Nephron progenitor cell (in vitro differentiated cells): ENCODE data around the gene ZDHHC16.

Experiments used
- DNase-seq: peaks from one replicate; pipeline ENCODE4 v3.0.0; 2021
- H3K27ac Mint-ChIP-seq: 2 replicates; pipeline ENCODE4 v1.8.0; 2021; ENCODE audit warnings: mild to moderate bottlenecking, moderate library complexity, mixed read lengths
- H3K27me3 Mint-ChIP-seq: 2 replicates; pipeline ENCODE4 v1.8.0; 2021; ENCODE audit warnings: mild to moderate bottlenecking, low read depth, mixed read lengths; ENCODE audit not compliant: poor library complexity
- H3K36me3 Mint-ChIP-seq: 2 replicates; pipeline ENCODE4 v1.8.0; 2021; ENCODE audit warnings: low read depth, mixed read lengths
- H3K4me1 Mint-ChIP-seq: 2 replicates; pipeline ENCODE4 v1.8.0; 2021; ENCODE audit warnings: mixed read lengths
- H3K4me3 Mint-ChIP-seq: 2 replicates; pipeline ENCODE4 v1.8.0; 2021; ENCODE audit warnings: mild to moderate bottlenecking, moderate library complexity, mixed read lengths
- H3K9me3 Mint-ChIP-seq: 2 replicates; pipeline ENCODE4 v1.8.0; 2021; ENCODE audit warnings: mild to moderate bottlenecking, moderate library complexity, mixed read lengths
- TF ChIP-seq, protein P1 (sequence below): fragments of 200-600 bp; sonication (generic); IDR thresholded peaks from 2 replicates; pipeline ENCODE4 v1.5.0; 2021; ENCODE audit warnings: antibody characterized with exemption

Gene ZDHHC16

DNA sequence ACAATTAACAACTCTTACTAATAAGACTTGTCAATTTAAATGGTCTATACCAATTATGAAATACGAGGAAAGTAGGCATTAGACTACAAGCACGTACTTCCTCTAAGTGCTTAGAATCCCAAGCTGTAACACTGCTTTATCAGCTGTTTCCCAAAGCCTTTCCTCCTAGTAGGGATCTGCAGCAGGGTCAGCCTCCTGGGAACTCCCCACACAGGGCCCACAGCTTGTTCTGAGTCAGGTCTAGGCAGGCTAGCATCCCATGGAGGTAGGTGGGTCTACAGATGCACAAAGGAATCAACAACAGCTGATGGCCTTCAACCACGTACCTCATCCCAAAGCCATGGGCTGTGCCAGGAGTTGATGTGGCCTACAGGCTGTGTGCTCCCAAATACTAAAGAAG lies 37.5 kb downstream of the ZDHHC16 start:
- DNase-seq, result no peak
- Mint-ChIP-seq H3K9me3 (no peaks in the 10 kb centered on the region), H3K27ac (no peak overlapping the region), H3K4me3 (no peak overlapping the region), H3K27me3 (no peaks in the 10 kb centered on the region), H3K36me3 (peaks cover 53% of the 10 kb centered on the region), H3K4me1 (peaks cover 14% of the 10 kb centered on the region)
- TF ChIP-seq, protein P1, sequence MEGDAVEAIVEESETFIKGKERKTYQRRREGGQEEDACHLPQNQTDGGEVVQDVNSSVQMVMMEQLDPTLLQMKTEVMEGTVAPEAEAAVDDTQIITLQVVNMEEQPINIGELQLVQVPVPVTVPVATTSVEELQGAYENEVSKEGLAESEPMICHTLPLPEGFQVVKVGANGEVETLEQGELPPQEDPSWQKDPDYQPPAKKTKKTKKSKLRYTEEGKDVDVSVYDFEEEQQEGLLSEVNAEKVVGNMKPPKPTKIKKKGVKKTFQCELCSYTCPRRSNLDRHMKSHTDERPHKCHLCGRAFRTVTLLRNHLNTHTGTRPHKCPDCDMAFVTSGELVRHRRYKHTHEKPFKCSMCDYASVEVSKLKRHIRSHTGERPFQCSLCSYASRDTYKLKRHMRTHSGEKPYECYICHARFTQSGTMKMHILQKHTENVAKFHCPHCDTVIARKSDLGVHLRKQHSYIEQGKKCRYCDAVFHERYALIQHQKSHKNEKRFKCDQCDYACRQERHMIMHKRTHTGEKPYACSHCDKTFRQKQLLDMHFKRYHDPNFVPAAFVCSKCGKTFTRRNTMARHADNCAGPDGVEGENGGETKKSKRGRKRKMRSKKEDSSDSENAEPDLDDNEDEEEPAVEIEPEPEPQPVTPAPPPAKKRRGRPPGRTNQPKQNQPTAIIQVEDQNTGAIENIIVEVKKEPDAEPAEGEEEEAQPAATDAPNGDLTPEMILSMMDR, result no peak

DNA sequence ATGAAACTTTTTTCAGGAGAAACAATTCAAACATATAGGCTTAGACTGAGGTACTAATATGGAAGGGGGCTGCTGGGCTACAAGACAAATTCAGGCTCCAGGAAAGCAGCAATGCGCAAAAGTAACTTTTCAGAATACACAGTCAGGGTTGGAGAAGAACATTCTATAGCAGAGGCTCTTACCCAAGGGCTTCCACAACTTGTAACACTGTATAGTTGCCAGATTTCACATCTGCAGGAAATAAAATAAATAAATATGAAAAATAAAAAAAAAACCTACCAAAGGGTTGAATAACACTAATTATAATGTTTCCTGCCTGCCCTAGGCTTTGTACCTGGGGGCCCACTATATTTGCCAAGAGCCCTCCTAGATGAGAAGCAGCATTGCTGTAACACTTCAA lies 37.9 kb downstream of the ZDHHC16 start:
- no peak overlapping the region for H3K4me3 Mint-ChIP-seq

GRCh38 chr10:97485647-97486281 lies 39.8 kb downstream of the ZDHHC16 start:
- H3K4me3 Mint-ChIP-seq, result no peak overlapping the region
- H3K4me1 Mint-ChIP-seq, result peaks cover 13% of the 10 kb centered on the region
- TF ChIP-seq, protein P1, result no peak
- no peak overlapping the region for H3K27ac Mint-ChIP-seq
- no peaks in the 10 kb centered on the region for H3K27me3 Mint-ChIP-seq
- H3K36me3 Mint-ChIP-seq, result peaks cover 40% of the 10 kb centered on the region
- no peak for DNase-seq
- H3K9me3 Mint-ChIP-seq, result no peaks in the 10 kb centered on the region

More for the DNA sequence above, 37.9 kb downstream of the ZDHHC16 start:
- no peaks in the 10 kb centered on the region for H3K9me3 Mint-ChIP-seq
- peaks cover 52% of the 10 kb centered on the region for H3K36me3 Mint-ChIP-seq
- DNase-seq, result no peak
- no peak overlapping the region for H3K27ac Mint-ChIP-seq
- no peaks in the 10 kb centered on the region for H3K27me3 Mint-ChIP-seq
- TF ChIP-seq, protein P1, result no peak
- peaks cover 14% of the 10 kb centered on the region for H3K4me1 Mint-ChIP-seq

GRCh38 chr10:97490592-97490991 lies 44.6 kb downstream of the ZDHHC16 start:
- DNase-seq, result no peak
- Mint-ChIP-seq H3K9me3 (no peaks in the 10 kb centered on the region), H3K4me1 (peaks cover 37% of the 10 kb centered on the region), H3K4me3 (no peak overlapping the region), H3K27ac (peak overlapping the region; percentile 88), H3K36me3 (peaks cover 38% of the 10 kb centered on the region), H3K27me3 (peaks cover 2% of the 10 kb centered on the region)
- TF ChIP-seq, protein P1, result no peak

GRCh38 chr10:97494151-97494550 lies 48.2 kb downstream of the ZDHHC16 start:
- TF ChIP-seq, protein P1, result no peak
- Mint-ChIP-seq H3K4me3 (no peak overlapping the region), H3K36me3 (peaks cover 14% of the 10 kb centered on the region), H3K27me3 (peaks cover 2% of the 10 kb centered on the region), H3K9me3 (no peaks in the 10 kb centered on the region), H3K27ac (no peak overlapping the region), H3K4me1 (peaks cover 56% of the 10 kb centered on the region)
- no peak for DNase-seq

DNA sequence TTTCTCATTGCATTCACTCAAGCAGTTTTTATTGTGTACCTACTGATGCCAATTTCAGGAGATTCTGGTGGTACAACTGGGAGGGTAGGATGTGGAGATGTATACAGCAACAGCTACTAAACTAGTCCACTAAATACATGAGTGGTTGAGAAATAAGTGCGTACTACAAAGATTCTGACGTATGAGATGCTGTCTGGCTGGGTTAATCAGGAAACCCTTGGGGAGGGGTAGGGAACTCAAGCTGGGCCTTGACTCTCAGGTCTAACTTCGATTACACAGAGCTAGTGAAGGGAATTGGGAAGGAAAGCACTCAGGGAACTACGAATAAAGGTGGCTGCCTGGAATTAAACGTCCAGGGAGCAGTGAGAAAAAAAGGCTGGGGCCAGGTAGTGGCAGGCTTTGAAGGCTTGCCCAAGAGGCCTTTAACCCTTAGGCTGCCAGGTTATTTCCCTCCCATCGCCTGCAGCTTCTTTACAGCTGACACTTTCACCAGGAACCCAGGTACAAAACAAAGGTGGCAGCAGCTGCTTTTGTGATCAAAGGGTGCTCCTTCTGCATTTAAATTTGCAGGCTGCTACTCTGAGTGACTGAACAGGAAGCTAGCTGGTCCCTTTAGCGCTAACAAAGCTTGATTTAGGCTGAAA lies 49.0 kb downstream of the ZDHHC16 start:
- H3K36me3 Mint-ChIP-seq, result peaks cover 14% of the 10 kb centered on the region
- peak overlapping the region; percentile 61 for H3K4me3 Mint-ChIP-seq
- H3K9me3 Mint-ChIP-seq, result no peaks in the 10 kb centered on the region
- TF ChIP-seq, protein P1, result no peak
- H3K27me3 Mint-ChIP-seq, result peaks cover 8% of the 10 kb centered on the region
- DNase-seq, result no peak
- H3K4me1 Mint-ChIP-seq, result peaks cover 59% of the 10 kb centered on the region
- peak overlapping the region; percentile 76 for H3K27ac Mint-ChIP-seq
